ENCODE measurements around the gene TIMM44.

TIMM44 gene

GRCh38 chr19:7879836-7880235 lies 63.6 kb downstream of the TIMM44 start:
- no peak for TF ChIP-seq REST (IDR thresholded peaks at IDR 0.05; ENCODE audit: insufficient read depth in 1 of 2, low read depth in 2 of 2, low read length in 2 of 2)
- no peak for TF ChIP-seq FOXP2 (optimal IDR thresholded peaks at IDR 0.05; ENCODE audit: borderline replicate concordance, extremely low read depth, extremely low read length, insufficient read depth)
- TF ChIP-seq TAF1 (IDR thresholded peaks at IDR 0.05; ENCODE audit: borderline replicate concordance, insufficient read depth, low read length): no peak
- no peak for TF ChIP-seq POLR2AphosphoS5 (IDR thresholded peaks at IDR 0.05; ENCODE audit: low read depth, low read length)
- no peak for TF ChIP-seq SIN3A (IDR thresholded peaks at IDR 0.05; ENCODE audit: borderline replicate concordance, insufficient read depth, low read length)

- no peak for TF ChIP-seq REST (IDR thresholded peaks at IDR 0.05; ENCODE audit: insufficient read depth in 1 of 2, low read depth in 2 of 2, low read length in 2 of 2)
- TF ChIP-seq TAF1 (IDR thresholded peaks at IDR 0.05; ENCODE audit: borderline replicate concordance, insufficient read depth, low read length): no peak
- TF ChIP-seq POLR2AphosphoS5 (IDR thresholded peaks at IDR 0.05; ENCODE audit: low read depth, low read length): no peak
- TF ChIP-seq SIN3A (IDR thresholded peaks at IDR 0.05; ENCODE audit: borderline replicate concordance, insufficient read depth, low read length): no peak
- TF ChIP-seq FOXP2 (optimal IDR thresholded peaks at IDR 0.05; ENCODE audit: borderline replicate concordance, extremely low read depth, extremely low read length, insufficient read depth): no peak
These were observed 64.2 kb downstream of the TIMM44 start for GRCh38 chr19:7879111-7879807.

- TF ChIP-seq TAF1 (IDR thresholded peaks at IDR 0.05; ENCODE audit: borderline replicate concordance, insufficient read depth, low read length) (no peak), REST (IDR thresholded peaks at IDR 0.05; ENCODE audit: insufficient read depth in 1 of 2, low read depth in 2 of 2, low read length in 2 of 2) (no peak), FOXP2 (optimal IDR thresholded peaks at IDR 0.05; ENCODE audit: borderline replicate concordance, extremely low read depth, extremely low read length, insufficient read depth) (no peak), POLR2AphosphoS5 (IDR thresholded peaks at IDR 0.05; ENCODE audit: low read depth, low read length) (no peak), SIN3A (IDR thresholded peaks at IDR 0.05; ENCODE audit: borderline replicate concordance, insufficient read depth, low read length) (no peak)
These were observed 66.1 kb downstream of the TIMM44 start for GRCh38 chr19:7877249-7877836.
